Measurements from ENCODE around the gene NUDT16.

DNA sequence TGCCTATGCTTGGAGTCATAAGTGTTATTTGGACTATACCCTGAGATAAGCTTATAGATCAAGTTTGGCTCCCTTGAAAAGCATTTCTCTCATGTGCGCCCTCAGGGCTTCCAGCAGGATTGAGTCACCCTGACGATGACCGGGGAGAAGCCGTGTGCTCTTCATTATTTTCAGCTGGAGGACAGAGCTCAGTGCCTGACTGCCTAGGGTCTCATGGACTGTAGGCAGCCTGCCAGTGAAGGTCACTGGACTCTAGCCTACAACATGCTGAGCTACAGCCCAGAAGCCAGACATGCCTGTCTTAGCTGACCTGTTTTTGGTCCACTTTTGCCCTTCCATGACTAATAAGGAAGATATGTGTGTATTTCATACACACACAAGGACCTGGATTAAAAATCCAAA, 31.6 kb upstream of the NUDT16 start:
- TF ChIP-seq, protein P1, sequence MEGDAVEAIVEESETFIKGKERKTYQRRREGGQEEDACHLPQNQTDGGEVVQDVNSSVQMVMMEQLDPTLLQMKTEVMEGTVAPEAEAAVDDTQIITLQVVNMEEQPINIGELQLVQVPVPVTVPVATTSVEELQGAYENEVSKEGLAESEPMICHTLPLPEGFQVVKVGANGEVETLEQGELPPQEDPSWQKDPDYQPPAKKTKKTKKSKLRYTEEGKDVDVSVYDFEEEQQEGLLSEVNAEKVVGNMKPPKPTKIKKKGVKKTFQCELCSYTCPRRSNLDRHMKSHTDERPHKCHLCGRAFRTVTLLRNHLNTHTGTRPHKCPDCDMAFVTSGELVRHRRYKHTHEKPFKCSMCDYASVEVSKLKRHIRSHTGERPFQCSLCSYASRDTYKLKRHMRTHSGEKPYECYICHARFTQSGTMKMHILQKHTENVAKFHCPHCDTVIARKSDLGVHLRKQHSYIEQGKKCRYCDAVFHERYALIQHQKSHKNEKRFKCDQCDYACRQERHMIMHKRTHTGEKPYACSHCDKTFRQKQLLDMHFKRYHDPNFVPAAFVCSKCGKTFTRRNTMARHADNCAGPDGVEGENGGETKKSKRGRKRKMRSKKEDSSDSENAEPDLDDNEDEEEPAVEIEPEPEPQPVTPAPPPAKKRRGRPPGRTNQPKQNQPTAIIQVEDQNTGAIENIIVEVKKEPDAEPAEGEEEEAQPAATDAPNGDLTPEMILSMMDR (IDR thresholded peaks at IDR 0.05; ENCODE audit: low read depth, low read length), result no peak
- no peak for TF ChIP-seq EZH2phosphoT487 (IDR thresholded peaks at IDR 0.05; ENCODE audit: low read depth)
